ENCODE measurements around the gene RMI2.

GRCh38 chr16:11383481-11384183, 38.4 kb downstream of the RMI2 start:
- TF ChIP-seq CTCF (tag by site-specific recombination; IDR thresholded peaks at IDR 0.05) (no peak), YY1 (tag by site-specific recombination; IDR thresholded peaks at IDR 0.05) (no peak), OVOL3 (tag by site-specific recombination; IDR thresholded peaks at IDR 0.05) (no peak), ZNF501 (tag by site-specific recombination; IDR thresholded peaks at IDR 0.05) (no peak), ZBTB17 (tag by site-specific recombination; IDR thresholded peaks at IDR 0.05) (no peak), ZNF274 (IDR thresholded peaks at IDR 0.05; ENCODE audit: low read length) (no peak), ZNF274 (tag by site-specific recombination; IDR thresholded peaks at IDR 0.05; ENCODE audit: borderline replicate concordance) (no peak), PATZ1 (tag by site-specific recombination; IDR thresholded peaks at IDR 0.05) (no peak), ZNF416 (tag by site-specific recombination; IDR thresholded peaks at IDR 0.05) (no peak), ZNF155 (tag by site-specific recombination; IDR thresholded peaks at IDR 0.05) (no peak), ZNF747 (tag by site-specific recombination; IDR thresholded peaks at IDR 0.05) (no peak), ZNF558 (tag by site-specific recombination; IDR thresholded peaks at IDR 0.05) (no peak)
